Ovary (tissue), 9 donors: Measurements from ENCODE around the gene FKBP10. TPM values are rescaled to one million over a fixed set of nuclear protein-coding genes. Genes with fewer than 3 reads are reported as not detected.
A peak's percentile ranks its signal among the peaks of the same experiment; 100 is the strongest.

Experiments
- DNase-seq, 5 donors: peaks; one replicate each; pipeline ENCODE4 v3.0.0-alpha.2; 2019 to 2020
- H3K27ac ChIP-seq, 2 donors: fragments of 200-600 bp; one replicate each; pipeline versions ENCODE4 v1.5.1 to v1.8.0; 2019 to 2022
- H3K27me3 ChIP-seq: fragments of 200-600 bp; one replicate; pipeline ENCODE4 v1.8.0; 2022
- H3K36me3 ChIP-seq: fragments of 200-600 bp; sonication (generic); one replicate; pipeline ENCODE4 v1.5.1; 2019
- H3K4me1 ChIP-seq: one replicate; pipeline ENCODE4 v1.8.1; 2013; ENCODE audit warnings: mild to moderate bottlenecking, moderate library complexity; ENCODE audit not compliant: insufficient read depth
- H3K4me3 ChIP-seq: fragments of 200-600 bp; sonication (generic); one replicate; pipeline ENCODE4 v1.5.1; 2017
- H3K9me3 ChIP-seq, 2 donors: fragments of 200-600 bp in 1 of 2; sonication (generic) in 1 of 2; one replicate each; pipeline versions ENCODE4 v1.5.1 to v1.8.1; 2013 to 2019; ENCODE audit warnings: mild to moderate bottlenecking in 1 of 2, moderate library complexity in 1 of 2
- CTCF ChIP-seq, 3 donors: fragments of 450-650 bp in 2 of 3; fragments of 200-600 bp in 1 of 3; IDR thresholded peaks; one replicate each; pipeline versions ENCODE4 v1.5.1 to v1.8.0; 2016 to 2022; ENCODE audit warnings: antibody characterized with exemption in 3 of 3, mild to moderate bottlenecking in 1 of 3
- EP300 ChIP-seq: sonication (generic); formaldehyde crosslinking; IDR thresholded peaks from one replicate; pipeline ENCODE4 v1.6.1; 2017; ENCODE audit warnings: antibody characterized with exemption
- POLR2A ChIP-seq: fragments of 450-650 bp; IDR thresholded peaks from one replicate; pipeline ENCODE4 v1.6.1; 2017; ENCODE audit warnings: antibody characterized with exemption, mild to moderate bottlenecking, moderate library complexity
- WGBS, 3 donors: extraction: QIAGEN DNeasy Blood & Tissue Kit in 1 of 3; methylation state at CpG; one replicate each; pipeline versions ENCODE4 v1.1.5 to v1.1.7; 2013 to 2017; 5-methylcytosine and 5-hydroxymethylcytosine counted together
- intact Hi-C, 4 donors: fragments of 100-400 bp; cut with DNase I; formaldehyde crosslinking; loops; one replicate each; pipeline versions ENCODE4 v1.11.0 to v1.15.1; 2022 to 2023
- polyA plus RNA-seq, 2 donors: library from polyadenylated mRNA; stranded (reverse); fragments of 200-250 nt in 1 of 2; fragments of 350-450 nt in 1 of 2; fragmentation: Illumina TruSeq in 1 of 2; extraction: RNeasy Lipid Tissue Mini Kit (QIAGEN cat#74804) in 1 of 2; gene quantifications; one replicate each; pipeline ENCODE4 v1.2.3, GENCODE V29; 2013 to 2014
- total RNA-seq, 7 donors: library from RNA; depleted of rRNA in 2 of 7; stranded (reverse); fragments of >200 nt in 2 of 7; fragmentation: NEBNext Ultra II Directional in 3 of 7; extraction: Animal tissue kit (Norgen Biotek cat#: 25700) in 3 of 7; gene quantifications; one replicate each; pipeline versions ENCODE4 v1.1.0 to v1.2.4, GENCODE V29; 2016 to 2023
- donor health status: DM: no; HTN: no; CAD: no; lungs with moderate emphysema.
- donor health status: DM: no; HTN: no; CAD: no.
- donor health status: Bipolar disorder and iron deficiency.
- donor health status: DM: yes; HTN: yes; CAD: no.
- donor health status: DM: no; HTN: no; CAD: no.
- donor health status: DM: yes; HTN: yes; CAD: no.

The FKBP10 gene
- total and polyA plus RNA-seq, 9 donors, result 37.1 to 106 (median 80.0) TPM

GRCh38 chr17:41863074-41863848, 50.5 kb downstream of the FKBP10 start:
- TF ChIP-seq POLR2A (no peak), CTCF (IDR thresholded peaks at IDR 0.05) (no peak), EP300 (no peak)
- H3K4me1 ChIP-seq, result peaks cover 10% of the 10 kb centered on the region
- H3K4me3 ChIP-seq, result peak overlapping the region; percentile 99
- H3K9me3 ChIP-seq, result no peaks in the 10 kb centered on the region
- no peaks in the 10 kb centered on the region for H3K36me3 ChIP-seq
- WGBS, 3 donors, result 61 to 64% (median 61%) methylated on average over 18 of the region's 18 CpGs
- H3K27ac ChIP-seq, result no peak overlapping the region
- H3K27me3 ChIP-seq, result no peaks in the 10 kb centered on the region
- intact Hi-C loops, result loop anchor here in 1 of 4 donors (10.0 kb wide), 1 partner anchor 58 kb away; no protein-coding TSS in a partner anchor
- no peak for DNase-seq

- H3K9me3 ChIP-seq, result no peaks in the 10 kb centered on the region
- peak overlapping the region; percentile 99 for H3K4me3 ChIP-seq
- H3K27ac ChIP-seq, result peak overlapping the region in 1 of 2 donors; percentile 85
- WGBS, 3 donors, result 0% methylated on average over 24 to 25 of the region's 25 CpGs
- no peaks in the 10 kb centered on the region for H3K36me3 ChIP-seq
- intact Hi-C loops, result loop anchor here in 1 of 4 donors (10.0 kb wide), 1 partner anchor 60 kb away; no protein-coding TSS in a partner anchor
- no peaks in the 10 kb centered on the region for H3K27me3 ChIP-seq
- no peak for DNase-seq
- no peak for TF ChIP-seq CTCF (IDR thresholded peaks at IDR 0.05)
- TF ChIP-seq POLR2A, result no peak
- TF ChIP-seq EP300, result no peak
- H3K4me1 ChIP-seq, result peaks cover 10% of the 10 kb centered on the region
Observed at GRCh38 chr17:41864498-41864835, 51.7 kb downstream of the FKBP10 start.

- Histone ChIP-seq H3K27me3 (no peaks in the 10 kb centered on the region), H3K36me3 (no peaks in the 10 kb centered on the region), H3K9me3 (no peaks in the 10 kb centered on the region), H3K27ac (peak within 1 kb of the TSS; percentile 50 to 85), H3K4me1 (peaks cover 10% of the 10 kb centered on the region), H3K4me3 (peak within 1 kb of the TSS; percentile 99)
- intact Hi-C loops, result loop anchor here in 1 of 4 donors (10.0 kb wide), 1 partner anchor 60 kb away; no protein-coding TSS in a partner anchor
- DNase-seq, result peak; percentile 80 to 92 (median 88)
- TF ChIP-seq POLR2A, result peak; percentile 90
- no peak for TF ChIP-seq CTCF (IDR thresholded peaks at IDR 0.05)
- WGBS, 3 donors, result 0% methylated on average over 60 to 90 of the region's 90 CpGs
Observed at GRCh38 chr17:41864836-41865595, 52.2 kb downstream of the FKBP10 start, which contains the start of gene KLHL11. Gene KLHL11 (minus strand): TSS chr17:41865423. CDS start chr17:41865370, 53 bp downstream.

- peaks cover 10% of the 10 kb centered on the region for H3K4me1 ChIP-seq
- 0 to 2% (median 1%) methylated on average over 10 of the region's 10 CpGs for WGBS, 3 donors
- no peaks in the 10 kb centered on the region for H3K36me3 ChIP-seq
- TF ChIP-seq EP300 (no peak), POLR2A (no peak), CTCF (IDR thresholded peaks at IDR 0.05) (no peak)
- H3K9me3 ChIP-seq, result no peaks in the 10 kb centered on the region
- no peak for DNase-seq
- H3K4me3 ChIP-seq, result peak overlapping the region; percentile 99
- intact Hi-C loops, result loop anchor here in 1 of 4 donors (10.0 kb wide), 1 partner anchor 61 kb away; no protein-coding TSS in a partner anchor
- H3K27ac ChIP-seq, result peak overlapping the region in 1 of 2 donors; percentile 85
- no peaks in the 10 kb centered on the region for H3K27me3 ChIP-seq
Observed at GRCh38 chr17:41865596-41865893, 52.7 kb downstream of the FKBP10 start.
